HG03439 (cell line): Measurements from ENCODE around the gene TVP23B.
"Not testable (repeated sequence)": the region's sequence is repeated elsewhere in the genome, so short reads cannot be mapped to it uniquely, and the experiment has no call there.

Experiments used
- ATAC-seq: cut with Tn5 transposase; IDR thresholded peaks from one replicate; pipeline ENCODE4 v1.9.1; 2021; ENCODE audit warnings: mild to moderate bottlenecking, moderate library complexity; ENCODE audit not compliant: unreplicated experiment

TVP23B gene

DNA sequence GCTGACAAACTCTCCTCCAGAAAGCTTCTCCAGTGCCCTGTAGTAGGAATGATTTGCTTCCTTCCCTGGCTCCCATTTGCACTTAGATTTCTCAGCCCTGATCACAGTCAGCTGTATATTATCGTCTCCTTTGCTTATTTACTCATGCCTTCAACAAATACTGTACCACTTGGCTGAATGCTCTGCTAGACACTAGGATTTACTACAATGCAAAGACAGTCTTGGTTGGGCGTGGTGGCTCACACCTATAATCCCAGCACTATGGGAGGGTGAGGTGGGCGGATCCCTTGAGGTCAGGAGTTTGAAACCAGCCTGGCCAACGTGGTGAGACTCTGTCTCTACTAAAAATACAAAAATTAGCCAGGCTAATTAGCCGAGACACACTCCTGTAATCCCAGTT lies 5.9 kb downstream of the TVP23B start:
- ATAC-seq = not testable (repeated sequence)

DNA sequence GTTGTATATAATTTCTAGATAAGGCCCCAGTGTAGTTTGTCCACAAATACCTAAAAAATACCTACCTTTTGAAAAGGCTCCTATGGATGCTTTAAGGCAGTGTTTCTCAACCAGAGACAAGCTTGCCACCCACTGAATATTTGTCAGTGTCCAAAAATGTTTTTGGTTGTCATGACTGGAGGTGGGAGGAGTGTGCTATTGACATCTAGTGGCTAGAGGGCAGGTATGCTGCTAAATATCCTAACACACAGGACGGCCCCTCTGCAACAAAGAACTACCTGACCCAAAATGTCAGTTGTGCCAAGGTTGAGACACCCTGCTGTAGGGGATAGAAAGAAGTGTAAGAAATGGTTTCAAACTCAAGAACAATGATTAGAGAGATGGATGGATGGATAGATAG lies 10.4 kb downstream of the TVP23B start:
- ATAC-seq = not testable (repeated sequence)

DNA sequence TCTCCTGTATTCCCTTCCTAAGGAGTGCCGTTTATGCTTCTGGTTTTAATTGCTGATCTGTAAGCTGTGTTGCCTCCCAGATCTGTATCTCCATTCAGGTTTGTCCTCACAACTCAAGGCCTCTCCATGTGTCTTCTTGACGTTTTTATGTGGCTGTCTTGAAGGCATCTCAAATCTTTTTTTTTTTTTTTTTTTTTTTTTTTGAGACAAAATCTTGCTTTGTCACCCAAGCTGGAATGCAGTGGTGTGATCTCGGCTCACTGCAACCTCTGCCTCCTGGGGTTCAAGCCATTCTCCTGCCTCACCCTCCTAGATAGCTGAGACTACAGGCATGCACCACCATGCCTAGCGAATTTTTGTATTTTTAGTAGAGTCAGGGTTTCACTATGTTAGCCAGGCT lies 13.9 kb downstream of the TVP23B start:
- ATAC-seq = not testable (repeated sequence)

DNA sequence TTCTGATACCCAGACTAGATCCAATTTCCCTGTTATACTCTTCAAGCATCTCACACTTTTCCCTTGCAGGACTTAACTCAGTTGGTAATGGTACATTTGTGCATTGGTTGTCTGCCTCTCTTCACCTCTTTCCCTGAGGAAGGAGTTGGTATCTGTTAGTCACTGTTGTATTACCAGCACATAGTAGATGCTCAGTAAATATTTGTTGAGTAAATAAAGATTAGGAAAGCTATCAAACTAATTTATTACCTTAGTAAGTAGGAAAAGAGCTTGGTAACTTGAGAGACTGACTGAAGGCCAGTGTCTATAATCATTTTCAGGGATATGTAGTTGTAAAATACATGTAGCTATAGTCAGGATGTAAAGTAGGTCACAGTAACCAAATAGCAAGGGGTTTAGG lies 15.9 kb downstream of the TVP23B start:
- ATAC-seq = not testable (repeated sequence)

DNA sequence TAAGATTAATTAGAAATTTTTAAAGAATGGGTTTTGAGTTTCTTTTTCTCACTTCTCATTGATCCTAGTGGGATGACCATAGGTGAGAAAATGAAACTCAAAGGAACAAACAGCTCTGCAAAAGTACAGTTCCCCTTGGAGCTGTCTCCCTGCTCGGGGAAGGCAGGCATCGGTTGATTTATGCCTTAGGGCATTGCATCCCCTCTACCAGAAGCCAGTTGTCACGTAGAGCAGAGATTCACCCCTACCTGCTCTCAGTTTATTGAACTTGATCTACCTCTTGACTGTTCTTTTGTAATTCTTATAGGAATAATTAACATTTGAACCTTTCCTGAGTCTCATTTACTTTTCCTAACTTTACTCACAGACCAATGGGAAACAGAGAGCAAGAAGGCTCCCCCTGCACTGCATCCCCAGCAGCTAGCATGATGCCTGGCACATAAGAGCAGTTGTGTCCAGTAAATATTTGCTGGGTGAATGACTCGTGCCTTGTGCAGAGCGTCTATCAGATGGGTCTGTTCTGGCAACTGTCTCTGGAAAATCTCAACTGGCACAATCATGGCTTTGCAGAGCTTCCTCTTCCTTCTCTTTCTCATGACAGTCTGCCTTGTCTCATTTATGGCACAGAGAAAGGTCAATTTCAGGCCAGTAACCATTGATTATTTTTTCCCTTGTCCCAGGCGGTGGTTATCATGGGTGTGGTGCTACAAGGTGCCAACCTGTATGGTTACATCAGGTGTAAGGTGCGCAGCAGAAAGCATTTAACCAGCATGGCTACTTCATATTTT lies 22.7 kb downstream of the TVP23B start:
- not testable (repeated sequence) for ATAC-seq

DNA sequence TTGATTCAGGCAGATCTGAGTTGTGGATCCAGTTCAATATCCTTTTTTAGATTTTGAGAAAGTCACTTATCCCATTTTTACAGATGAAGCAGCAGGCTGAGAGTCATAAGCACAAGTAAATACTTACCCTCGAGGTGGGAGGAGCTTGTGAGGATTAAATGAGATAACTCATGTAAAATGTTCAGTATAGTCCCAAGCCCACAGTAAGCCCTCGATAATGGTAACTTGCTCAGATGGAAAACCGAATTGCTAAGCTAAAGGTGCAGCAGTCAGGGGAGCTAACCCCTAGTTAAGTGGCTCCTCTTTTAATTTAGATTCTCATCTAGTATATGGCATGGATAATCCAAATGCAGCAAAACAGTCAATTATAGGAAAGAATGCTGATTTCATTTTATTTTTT lies 34.9 kb downstream of the TVP23B start:
- not testable (repeated sequence) for ATAC-seq

DNA sequence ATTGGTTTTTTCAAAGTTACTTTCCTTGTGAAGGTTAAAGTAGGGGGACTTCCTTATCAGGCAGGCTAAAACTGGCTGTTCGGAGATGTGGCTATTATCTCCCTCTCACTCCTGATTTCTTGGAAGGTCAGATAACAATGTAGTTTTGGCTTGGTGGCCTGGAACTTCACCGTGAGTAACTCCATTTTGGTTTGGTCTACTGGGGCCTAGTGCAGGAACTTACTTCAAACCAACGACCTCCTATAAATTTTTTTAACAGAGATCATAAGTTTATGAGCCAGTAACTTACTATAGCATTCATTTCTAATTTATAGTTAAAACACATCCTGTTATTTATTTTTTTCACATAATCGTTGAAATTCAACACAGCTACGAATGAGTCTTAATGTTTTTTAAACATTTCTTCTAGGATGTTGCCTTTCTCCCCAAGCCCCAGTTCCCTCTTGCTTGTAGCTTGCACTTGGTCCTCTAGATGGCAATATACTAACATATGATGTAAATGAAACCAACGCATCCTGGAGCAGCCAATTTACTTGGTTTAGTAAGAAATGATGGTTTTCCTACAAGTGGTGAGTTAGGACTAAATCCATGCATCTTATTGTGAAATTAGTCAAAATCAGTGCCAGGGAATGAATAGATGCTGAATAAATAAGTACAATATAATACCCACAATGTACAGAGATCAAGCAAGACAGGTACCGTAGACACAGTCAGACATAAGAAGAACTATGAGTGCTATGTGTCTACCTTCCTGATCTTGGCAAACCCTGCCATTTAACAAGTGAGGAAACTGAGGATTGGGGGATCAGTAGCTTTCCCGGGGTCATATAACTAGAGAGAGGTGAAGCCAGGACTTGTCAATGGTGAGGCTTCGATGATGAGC lies 35.7 kb downstream of the TVP23B start:
- not testable (repeated sequence) for ATAC-seq

DNA sequence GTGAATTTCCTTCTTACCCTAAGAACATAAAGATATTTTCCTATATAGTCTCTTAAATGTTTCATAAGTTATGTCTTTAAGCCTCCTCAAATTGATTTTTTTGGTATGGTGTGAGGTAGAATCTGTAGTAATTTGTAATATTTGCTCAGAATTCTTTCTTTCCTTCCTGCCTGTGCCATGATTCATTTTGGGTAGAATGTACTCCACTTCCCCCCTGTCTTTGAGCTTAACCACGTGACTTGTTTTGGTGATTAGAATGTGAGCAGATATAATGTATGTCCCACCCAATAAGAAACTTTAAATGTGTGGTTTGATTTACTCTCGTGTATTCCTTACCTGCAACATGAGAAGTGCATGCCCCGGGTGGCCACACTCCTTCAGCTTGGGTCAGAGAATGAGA lies 40.4 kb downstream of the TVP23B start:
- ATAC-seq = not testable (repeated sequence)

DNA sequence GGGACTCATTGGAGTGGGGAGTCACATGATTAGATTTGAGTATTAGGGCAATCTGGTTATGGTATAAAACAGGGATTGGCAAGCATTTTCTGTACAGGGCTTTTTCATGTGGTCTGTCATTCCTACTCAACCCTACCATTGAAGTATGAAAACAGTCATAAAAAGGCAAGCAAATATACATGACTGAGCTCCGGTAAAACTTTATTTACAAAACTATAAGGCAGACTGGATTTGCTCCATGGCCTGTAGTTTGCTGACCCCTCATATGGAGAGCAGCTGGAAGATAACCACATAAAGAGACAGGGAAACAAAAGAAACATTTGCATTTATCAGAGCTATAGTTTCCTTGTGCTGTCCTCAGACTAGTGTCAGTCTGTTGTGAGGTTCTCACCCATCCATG lies 46.6 kb downstream of the TVP23B start:
- not testable (repeated sequence) for ATAC-seq

DNA sequence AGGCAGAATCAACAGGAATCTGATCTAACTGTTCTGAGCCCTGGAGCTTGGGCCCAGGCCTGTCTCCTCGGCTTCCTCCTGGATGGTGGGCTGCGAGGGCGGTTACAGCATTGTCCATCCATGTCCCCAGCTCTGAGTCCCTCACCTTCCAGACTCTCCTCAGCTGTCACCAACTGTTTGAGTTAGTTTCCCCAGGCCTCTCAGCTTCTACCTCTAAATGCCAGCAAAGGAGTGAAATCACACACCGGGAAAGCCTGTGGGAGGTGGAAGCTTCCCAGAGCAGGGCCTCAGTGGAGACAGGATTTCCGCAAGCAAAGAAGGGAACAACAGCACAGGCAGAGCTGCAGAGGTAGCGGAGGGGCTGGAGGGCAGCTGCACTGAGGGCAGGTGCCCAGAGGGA lies 67.5 kb downstream of the TVP23B start:
- no peak for ATAC-seq

DNA sequence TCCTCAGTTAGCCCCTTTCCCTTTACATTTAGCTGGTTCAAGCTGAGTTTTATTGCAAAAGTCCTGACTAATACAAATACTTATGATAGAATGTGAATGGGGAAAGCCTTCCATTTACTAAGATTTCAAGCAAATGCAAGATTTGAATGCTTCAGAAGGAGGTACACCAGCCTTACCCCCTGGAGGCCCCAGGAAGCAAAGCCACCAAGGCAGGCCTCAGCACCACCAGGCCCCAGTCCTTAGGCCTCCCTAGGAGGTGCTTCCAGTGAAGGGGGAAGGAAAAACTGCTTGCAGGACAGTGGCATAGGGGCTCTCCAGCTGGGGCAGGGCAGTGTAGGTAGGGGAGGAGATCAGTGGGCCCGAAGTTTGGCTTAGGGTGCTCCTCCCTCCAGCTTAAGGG lies 69.7 kb downstream of the TVP23B start:
- no peak for ATAC-seq

DNA sequence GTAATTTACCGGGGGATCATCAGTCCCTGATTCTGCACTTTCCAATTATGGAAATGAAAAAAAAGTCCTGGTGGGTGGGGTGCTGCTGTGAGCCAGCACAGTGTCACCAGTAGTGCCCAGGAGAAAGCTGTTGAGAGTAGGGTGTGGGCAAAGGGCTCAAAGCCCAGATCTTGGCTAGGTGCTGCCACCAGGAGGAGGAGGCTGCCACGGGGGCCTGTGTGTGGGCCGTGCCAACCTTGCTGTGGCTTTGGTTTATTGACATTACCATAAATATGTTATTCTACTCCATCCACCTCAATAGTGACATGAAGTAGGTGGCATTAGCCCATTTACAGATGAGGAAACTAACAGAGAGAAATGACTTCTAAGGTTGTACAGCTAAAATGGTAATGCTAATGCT lies 70.2 kb downstream of the TVP23B start:
- no peak for ATAC-seq

DNA sequence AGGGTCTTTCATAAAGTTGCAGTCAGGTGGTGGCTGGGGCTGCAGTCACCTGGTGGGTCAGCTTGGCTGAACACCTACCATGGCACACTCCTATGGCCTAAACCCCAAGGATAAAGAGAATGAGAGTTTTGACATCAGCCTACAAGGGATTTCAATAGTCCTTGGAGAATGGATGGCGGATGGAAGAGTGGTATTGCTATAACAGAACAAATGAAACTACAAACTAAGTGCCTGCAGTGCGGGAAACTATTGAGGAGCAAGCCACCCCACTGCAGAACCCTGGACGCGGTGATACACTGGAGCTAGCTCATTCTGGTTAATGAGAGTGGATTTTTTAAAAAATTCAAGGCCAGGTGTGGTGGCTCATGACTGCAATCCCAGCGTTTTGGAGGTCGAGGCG lies 74.0 kb downstream of the TVP23B start:
- ATAC-seq = no peak

DNA sequence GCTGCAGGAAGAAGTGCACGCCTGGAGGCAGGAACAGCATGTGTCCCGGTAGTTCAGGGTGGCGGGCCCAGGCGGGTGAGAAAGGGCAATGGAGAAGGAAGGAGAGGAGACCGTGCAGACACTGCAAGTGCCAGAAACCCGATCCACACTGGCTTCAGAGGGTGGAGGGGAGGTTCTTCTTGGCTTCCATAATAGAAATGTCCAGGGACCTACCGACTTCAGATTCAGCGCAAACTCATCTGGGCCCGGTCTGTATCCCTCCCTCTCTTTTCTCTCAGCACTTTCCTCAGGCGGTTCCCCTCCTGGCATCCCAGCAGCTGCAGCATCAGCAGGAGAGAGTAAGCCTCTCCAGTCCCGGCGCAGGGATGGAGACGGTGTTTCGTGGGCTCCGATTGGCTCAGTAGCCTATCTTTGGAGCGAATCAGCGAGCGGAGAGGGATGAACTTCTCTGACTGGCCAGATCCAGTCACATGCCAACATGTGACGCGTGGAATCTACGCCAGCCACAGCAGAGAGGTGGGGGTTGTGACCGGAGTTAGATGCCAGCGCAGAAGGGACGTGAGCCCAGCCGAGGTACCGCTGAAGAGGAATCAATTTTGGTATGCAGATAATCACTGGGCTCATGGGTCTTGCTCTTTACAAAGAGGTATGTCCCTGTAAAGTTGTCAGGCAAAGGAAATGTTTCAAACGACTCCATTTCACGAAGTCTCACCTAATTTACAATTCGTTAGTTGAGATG lies 75.0 kb downstream of the TVP23B start:
- ATAC-seq = peak; percentile 70
